ENCODE measurements around the gene MAP2K1.
"Not testable (repeated sequence)": the region's sequence is repeated elsewhere in the genome, so short reads cannot be mapped to it uniquely, and the experiment has no call there.

Gene MAP2K1

DNA sequence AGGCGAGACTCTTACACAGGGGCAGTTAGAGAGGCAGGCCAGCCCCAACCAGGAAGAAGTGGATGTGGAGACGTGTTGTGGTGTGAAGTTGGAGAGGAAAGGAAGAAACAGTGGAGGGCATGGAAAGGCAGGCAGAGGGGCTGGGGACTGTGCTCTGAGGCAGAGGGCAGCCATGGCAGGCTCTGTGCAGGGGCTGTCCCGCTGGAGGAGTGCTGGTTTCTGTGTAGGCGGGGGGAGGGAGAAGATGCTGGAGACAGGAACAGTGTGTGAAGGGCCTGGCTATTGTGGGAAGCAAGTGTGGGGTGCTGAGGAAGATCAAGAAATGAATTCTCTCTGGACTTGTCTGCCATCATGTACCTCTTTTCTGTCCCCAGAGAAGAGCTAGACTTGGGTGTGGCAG is 89.8 kb downstream of the MAP2K1 start:
- no peak for DNase-seq (ENCODE audit: low spot score)

- no peak for DNase-seq (ENCODE audit: low spot score)
Observed at GRCh38 chr15:66477011-66477410, 90.3 kb downstream of the MAP2K1 start.

DNA sequence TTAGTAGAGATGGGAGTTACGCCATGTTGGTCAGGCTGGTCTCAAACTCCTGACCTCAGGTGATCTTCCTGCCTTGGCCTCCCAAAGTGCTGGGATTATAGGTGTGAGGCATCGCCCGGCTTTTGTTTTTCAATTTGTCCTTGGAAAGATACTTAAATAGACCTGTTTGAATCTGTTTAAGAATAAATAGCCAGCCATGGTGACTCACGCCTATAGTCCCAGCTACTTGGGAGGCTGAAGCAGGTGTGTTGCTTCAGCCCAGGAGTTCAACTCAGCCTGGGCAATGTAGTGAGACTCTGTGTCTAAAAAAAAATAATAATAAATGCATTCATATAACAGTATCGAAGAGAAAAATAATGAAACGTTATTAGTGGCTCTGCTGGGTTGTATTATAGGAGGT is 93.6 kb downstream of the MAP2K1 start:
- DNase-seq (ENCODE audit: low spot score): no peak

DNA sequence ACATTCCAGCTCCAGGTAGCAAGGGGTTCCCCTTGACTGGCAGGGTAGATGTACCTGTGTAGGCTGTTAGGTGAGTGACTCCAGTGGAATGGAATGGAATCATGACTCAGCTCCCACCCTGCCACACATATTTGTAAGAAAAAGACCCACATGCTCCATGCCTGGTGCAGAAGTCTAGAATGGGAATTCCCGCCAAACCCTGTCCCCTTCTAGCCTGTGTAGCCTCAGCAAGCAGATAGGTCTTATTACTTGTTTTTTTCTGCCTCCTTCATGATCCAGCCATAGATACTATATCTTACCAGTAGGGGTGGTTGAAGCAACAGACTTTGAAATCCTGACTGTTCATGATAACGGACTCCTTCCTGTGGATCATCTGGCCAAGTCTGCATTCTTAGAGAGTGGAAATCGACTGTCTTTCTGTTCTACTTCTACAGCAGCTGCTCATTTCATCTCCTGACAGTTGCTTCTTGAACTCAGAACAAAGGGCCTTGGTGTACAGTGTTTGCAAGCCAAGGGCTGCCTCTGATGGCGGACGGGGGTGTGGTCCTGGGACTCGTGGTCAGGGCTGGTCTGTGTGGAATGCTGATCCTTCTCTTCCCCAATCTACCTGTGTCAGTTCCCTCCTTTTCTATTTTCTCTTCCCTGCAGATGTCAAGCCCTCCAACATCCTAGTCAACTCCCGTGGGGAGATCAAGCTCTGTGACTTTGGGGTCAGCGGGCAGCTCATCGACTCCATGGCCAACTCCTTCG is 94.6 kb downstream of the MAP2K1 start:
- peak; percentile 14 for DNase-seq (ENCODE audit: low spot score)

DNA sequence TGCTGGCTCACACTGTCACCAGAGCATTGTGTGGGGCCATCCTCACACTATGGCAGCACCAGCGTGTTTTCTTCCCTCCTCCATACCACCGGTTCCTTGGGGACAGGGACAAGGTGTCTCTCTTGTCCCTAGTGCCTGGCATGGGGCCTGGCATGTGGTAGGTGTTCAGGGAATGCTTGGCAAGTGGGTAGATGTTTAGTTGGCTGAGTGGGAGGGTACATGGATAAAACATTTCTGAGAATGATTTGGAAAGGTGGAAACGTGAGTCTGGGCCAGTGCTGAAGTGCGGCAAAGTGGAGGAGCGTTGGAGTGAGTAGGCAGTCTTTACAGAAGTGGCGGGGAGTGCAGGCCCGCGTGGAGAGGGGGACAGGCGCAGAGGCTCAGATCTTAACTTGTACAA is 95.8 kb downstream of the MAP2K1 start:
- no peak for DNase-seq (ENCODE audit: low spot score)

GRCh38 chr15:66483131-66483566 is 96.4 kb downstream of the MAP2K1 start:
- DNase-seq (ENCODE audit: low spot score): no peak

DNA sequence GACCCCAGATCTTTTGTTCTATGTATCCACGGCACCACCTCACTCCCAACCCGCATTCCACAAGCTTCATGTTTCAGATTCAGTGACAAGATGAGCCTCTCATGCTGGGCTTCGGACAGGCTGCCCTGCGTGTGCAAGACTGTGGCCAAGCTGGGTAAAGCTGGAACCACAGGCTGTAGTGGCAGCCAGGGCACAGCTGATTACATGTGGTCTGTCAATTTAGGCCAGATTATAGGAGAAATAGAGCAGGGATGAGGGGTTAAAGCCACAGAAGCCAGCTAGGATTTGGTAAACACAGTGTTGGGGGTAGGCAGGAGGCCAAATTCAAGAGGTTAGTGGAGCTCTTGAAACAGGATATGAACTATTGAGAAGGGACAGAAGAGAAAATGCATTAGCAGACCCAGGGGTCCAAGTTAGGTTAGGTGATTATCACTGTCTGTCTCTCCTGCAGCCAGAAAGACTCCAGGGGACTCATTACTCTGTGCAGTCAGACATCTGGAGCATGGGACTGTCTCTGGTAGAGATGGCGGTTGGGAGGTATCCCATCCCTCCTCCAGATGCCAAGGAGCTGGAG is 97.9 kb downstream of the MAP2K1 start:
- DNase-seq (ENCODE audit: low spot score): no peak

DNA sequence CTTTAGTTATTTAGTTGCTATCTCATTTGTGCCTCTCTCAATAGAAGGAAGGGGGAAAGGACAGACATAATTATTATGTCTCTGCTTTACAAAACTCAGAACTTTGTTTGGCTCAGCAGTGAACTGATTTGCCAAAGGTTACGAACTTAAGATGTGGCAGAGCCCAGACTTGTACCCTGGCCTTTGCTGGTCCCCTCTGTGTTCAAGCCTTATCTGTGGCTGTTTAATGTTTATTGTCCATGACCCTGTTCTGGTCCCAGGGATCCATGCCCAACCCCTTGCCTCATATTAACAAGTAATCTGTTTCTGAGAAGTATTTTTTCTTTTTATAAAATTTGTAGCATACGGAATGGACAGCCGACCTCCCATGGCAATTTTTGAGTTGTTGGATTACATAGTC is 100.2 kb downstream of the MAP2K1 start:
- DNase-seq (ENCODE audit: low spot score): no peak

DNA sequence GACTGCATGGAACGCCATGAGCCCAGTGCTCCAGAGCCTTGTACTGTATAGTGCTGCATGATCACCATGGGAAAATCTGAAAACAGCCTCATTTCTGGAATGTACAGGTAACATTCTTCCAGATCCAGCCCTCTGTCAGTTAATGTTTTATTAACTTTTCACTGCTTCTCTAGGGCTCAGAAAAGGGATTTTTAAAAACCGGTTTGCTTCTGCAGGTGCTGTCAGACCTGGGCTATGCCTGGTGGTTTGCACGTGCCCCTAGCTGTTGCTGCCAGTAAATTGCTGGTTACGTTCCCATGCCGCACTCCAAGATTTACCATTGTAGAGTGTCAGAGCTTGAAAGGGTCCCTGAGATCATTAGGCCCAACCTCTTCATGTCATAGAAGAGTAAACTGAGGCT is 101.8 kb downstream of the MAP2K1 start:
- no peak for DNase-seq (ENCODE audit: low spot score)

DNA sequence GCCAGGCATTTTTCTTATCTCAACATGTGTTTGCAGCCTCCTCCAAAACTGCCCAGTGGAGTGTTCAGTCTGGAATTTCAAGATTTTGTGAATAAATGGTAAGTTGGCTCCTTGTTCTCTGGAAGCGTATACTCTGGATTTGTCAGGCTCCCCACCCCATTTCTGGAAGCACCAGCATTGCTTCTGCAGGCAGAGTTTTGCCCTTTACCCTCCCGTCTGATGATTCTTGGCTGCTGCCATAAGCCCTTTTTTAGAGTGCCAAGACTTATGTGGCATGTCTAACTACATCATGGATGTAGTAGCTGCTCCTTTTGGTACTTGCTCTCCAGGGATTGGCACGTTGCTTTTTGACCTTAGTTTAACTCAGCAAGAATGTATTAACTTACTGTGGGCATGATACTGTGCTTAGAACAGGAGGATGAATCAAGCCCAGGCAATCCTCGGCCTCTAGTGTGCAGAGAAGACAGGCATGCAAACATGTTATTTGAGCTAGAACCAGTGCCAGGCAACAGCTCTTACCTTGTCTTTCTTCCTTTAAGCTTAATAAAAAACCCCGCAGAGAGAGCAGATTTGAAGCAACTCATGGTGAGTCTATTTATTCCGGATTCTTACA is 102.6 kb downstream of the MAP2K1 start:
- no peak for DNase-seq (ENCODE audit: low spot score)

DNA sequence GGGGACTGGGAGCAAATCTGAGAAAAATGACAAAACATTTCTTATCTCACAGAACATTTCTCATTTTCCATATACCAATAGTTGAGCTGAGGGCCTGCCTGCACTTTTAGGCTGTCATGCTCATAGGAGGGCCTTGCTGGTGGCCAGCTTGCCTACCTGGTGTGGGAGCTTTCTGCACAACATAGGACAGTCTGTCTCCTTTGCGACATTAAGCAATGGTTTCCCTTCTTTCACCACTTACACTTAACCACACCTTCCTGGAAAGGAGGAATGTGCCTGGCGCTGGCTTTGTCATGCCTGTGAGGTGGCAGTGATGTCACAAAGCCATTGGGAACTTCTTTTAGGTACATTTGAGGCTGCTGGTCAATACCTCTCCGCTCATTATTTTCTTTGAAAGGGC is 105.1 kb downstream of the MAP2K1 start:
- DNase-seq (ENCODE audit: low spot score): no peak

DNA sequence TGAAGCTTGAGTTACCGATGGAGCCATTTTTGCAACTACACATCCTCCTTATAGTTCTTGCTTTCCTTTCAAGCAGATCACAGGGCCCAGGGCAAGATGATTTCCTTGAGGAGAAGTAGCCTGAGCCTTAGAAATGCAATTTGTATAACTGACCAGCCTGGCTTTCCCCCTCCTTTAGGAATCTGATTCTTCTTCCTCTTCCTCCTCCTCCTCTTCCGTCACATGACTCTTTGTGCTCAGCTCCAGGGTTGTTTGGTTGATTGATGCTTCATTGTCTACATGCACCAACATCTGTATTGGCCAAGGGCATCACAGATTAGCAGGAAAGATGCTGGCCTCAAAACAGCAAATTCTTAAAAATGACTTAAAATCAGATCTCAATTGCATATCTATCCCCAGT is 107.5 kb downstream of the MAP2K1 start:
- DNase-seq (ENCODE audit: low spot score): no peak

DNA sequence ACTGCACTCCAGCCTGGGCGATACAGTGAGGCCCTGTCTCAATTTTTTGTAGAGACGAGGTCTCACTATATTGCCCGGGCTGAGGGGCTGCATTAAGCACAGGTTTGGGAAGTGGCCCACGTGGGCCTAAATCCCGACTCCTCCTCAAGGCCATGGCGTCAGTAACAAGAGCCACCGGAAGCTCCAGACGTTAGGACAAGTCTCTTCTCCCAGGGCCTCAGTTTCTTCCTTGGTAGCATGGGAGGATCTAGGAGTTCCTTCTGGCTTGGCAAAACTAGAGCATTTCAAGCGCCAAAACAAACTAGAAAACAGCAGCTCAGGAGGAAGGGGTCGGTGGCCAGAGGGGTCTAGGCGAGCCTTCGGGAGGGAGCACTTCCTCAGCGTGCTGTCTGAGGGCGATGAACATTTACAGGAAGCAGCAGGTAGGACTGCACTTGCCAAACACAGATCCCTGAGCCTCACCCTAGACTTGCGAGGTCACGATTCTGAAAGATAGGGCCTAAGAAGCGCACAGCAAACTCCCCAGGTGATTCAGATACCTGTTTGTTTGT is 110.3 kb downstream of the MAP2K1 start:
- DNase-seq (ENCODE audit: low spot score): no peak

- DNase-seq (ENCODE audit: low spot score): peak; percentile 95
Observed at GRCh38 chr15:66497502-66498455, 111.1 kb downstream of the MAP2K1 start, which contains the start of gene SNAPC5. Gene SNAPC5, minus strand, starts transcription at chr15:66497762. Its CDS starts 31 bp downstream, at chr15:66497731.

DNA sequence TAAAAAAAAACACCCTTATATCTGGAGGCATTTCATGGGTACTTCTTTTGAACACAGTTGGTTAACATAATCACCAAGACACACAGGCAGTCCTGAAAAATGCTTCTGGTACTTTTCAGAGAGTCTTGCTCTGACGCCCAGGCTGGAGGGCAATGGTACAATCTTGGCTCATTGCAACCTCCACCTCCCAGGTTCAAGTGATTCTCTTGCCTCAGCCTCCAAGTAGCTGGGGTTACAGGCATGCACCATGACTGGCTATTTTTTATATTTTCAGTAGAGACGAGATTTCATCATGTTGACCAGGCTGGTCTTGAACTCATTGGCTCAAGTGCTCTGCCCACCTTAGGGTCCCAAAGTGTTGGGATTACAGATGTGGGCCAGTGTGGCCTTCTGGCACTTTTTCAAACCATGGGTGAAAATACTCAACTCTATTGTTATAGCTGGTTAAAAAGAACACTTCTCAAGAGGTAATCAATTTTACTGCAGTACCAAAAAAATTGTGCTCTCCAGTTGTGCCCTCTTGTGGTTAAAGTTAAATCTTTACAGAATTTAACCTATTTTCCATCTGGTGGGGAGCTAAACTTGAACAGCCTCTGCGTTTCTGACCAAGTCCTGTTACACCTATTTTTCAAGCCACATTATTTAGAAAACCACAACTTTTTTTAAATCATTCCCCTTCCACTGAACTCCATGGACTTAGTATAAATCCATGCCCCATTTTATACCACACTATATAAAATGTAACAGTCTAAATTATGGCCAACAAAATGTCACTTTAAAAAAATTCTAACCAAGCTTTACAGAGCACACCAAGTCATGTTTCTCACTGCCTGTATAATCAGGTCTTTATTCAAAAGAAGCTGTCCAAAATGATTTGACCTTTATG is 112.0 kb downstream of the MAP2K1 start:
- peak; percentile 46 for DNase-seq (ENCODE audit: low spot score)

- DNase-seq (ENCODE audit: low spot score): not testable (repeated sequence)
Observed at GRCh38 chr15:66500346-66500745, 113.6 kb downstream of the MAP2K1 start.

GRCh38 chr15:66502491-66502890 is 115.8 kb downstream of the MAP2K1 start:
- DNase-seq (ENCODE audit: low spot score): no peak

- DNase-seq (ENCODE audit: low spot score): not testable (repeated sequence)
Observed at GRCh38 chr15:66503041-66503648, 116.4 kb downstream of the MAP2K1 start.

DNA sequence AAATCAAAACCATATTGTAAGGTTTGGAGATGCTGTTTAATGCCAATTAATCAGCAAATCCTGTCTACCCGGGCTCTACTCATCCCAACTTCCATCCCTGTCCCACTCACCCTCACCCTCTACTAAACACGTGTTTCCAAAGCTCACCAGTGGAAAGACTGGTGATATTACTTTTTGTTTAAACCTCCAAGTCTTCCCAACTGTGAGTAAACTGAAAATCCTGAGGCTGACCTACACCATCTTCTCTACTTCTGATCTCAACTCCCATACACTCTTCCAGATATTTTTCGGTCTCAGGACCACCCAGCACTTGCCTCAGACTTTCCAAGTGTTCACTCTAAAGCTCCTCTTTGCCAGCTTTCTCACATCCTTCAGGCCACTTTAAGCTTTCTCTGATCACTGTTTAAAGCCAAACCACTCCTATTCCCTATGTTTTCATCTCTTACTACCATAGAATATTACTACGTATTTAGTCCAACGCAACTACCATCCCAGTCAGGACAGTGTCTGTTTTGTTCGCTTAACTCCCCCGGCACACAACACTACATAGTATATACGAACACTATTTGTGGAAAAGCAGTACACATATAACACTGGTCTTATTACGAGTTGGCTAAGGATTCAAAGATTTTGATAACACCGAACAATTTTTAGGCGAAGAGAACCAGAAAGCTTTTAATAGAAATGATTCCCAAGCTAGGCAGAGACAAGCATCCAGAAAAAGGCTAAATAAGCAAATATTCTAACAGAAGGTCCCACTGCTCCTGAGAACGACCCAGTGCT is 117.3 kb downstream of the MAP2K1 start:
- DNase-seq (ENCODE audit: low spot score): peak; percentile 7

Data from hematopoietic multipotent progenitor cell treated with erythropoietin and hydrocortisone succinate and interleukin-3 and kit ligand, for 15 days (in vitro differentiated cells).